Keratinocyte (primary cell): ENCODE measurements around the gene CTRB1. TPM values are rescaled to one million over a fixed set of nuclear protein-coding genes. Genes with fewer than 3 reads are reported as not detected.

Experiments
- DNase-seq: peaks from one replicate; pipeline ENCODE4 v3.0.0-alpha.2; 2011; ENCODE audit warnings: low read depth, missing footprints, low spot score
- FAIRE-seq: peaks from 2 replicates; lab custom pipeline; 2011; peaks lifted over from hg19 to GRCh38; lab: Jason Lieb, UNC
- H2AFZ ChIP-seq: 2 replicates; pipeline ENCODE4 v1.6.0; 2012; ENCODE audit warnings: low read length, control low read depth, inconsistent platforms; ENCODE audit not compliant: control insufficient read depth
- H3K27ac ChIP-seq: 2 replicates; pipeline ENCODE4 v1.5.1; 2011; ENCODE audit warnings: low read length; ENCODE audit not compliant: control insufficient read depth, insufficient read depth
- H3K27me3 ChIP-seq: 3 replicates; pipeline ENCODE4 v1.6.0; 2011; ENCODE audit warnings: low read length; ENCODE audit not compliant: control insufficient read depth, insufficient read depth; ENCODE audit errors: extremely low read depth
- H3K36me3 ChIP-seq, 2 experiments: 2 replicates in 1 of 2; 3 replicates in 1 of 2; pipeline ENCODE4 v1.5.1; 2011; ENCODE audit warnings: low read length in 2 of 2, mild to moderate bottlenecking in 1 of 2; ENCODE audit not compliant: control insufficient read depth in 2 of 2, insufficient read depth in 2 of 2; ENCODE audit errors: extremely low read depth in 1 of 2
- H3K4me1 ChIP-seq: 3 replicates; pipeline ENCODE4 v1.5.1; 2011; ENCODE audit warnings: low read length; ENCODE audit not compliant: control insufficient read depth, insufficient read depth; ENCODE audit errors: extremely low read depth
- H3K4me2 ChIP-seq: 3 replicates; pipeline ENCODE4 v1.6.0; 2011; ENCODE audit warnings: low read depth, low read length; ENCODE audit not compliant: control insufficient read depth, insufficient read depth; ENCODE audit errors: extremely low read depth
- H3K4me3 ChIP-seq, 3 experiments: fragments of 200-600 bp in 1 of 3; sonication (generic) in 1 of 3; 2 replicates in 2 of 3; 3 replicates in 1 of 3; pipeline ENCODE4 v1.5.1; 2011 to 2016; ENCODE audit warnings: low read length in 3 of 3, mild to moderate bottlenecking in 3 of 3, control low read depth in 2 of 3, inconsistent platforms in 1 of 3, low read depth in 1 of 3, mixed read lengths in 1 of 3, mixed run types in 1 of 3, moderate library complexity in 1 of 3; ENCODE audit not compliant: control insufficient read depth in 2 of 3, insufficient read depth in 2 of 3; ENCODE audit errors: extremely low read depth in 1 of 3
- H3K79me2 ChIP-seq: 2 replicates; pipeline ENCODE4 v1.6.0; 2012; ENCODE audit warnings: low read length; ENCODE audit not compliant: control insufficient read depth, insufficient read depth
- H3K9ac ChIP-seq: 3 replicates; pipeline ENCODE4 v1.6.0; 2011; ENCODE audit warnings: low read length; ENCODE audit not compliant: control insufficient read depth, insufficient read depth; ENCODE audit errors: extremely low read depth
- H3K9me1 ChIP-seq: 3 replicates; pipeline ENCODE4 v1.6.0; 2011; ENCODE audit warnings: low read length; ENCODE audit not compliant: control insufficient read depth, insufficient read depth; ENCODE audit errors: extremely low read depth
- H3K9me3 ChIP-seq: 2 replicates; pipeline ENCODE4 v1.5.1; 2012; ENCODE audit warnings: low read depth, low read length; ENCODE audit not compliant: control insufficient read depth
- H4K20me1 ChIP-seq: 3 replicates; pipeline ENCODE4 v1.6.0; 2011; ENCODE audit warnings: low read length; ENCODE audit not compliant: control insufficient read depth, insufficient read depth; ENCODE audit errors: extremely low read depth
- EZH2 ChIP-seq: IDR thresholded peaks from one replicate; pipeline ENCODE4 v1.6.1; 2012; ENCODE audit warnings: inconsistent platforms, mild to moderate bottlenecking, low read length, moderate library complexity
- dilution Hi-C: fragments of 300-500 bp; cut with MboI; formaldehyde crosslinking; loops from one replicate; pipeline ENCODE4 v1.7.0; 2020; ENCODE audit warnings: low sequenced_read_pairs; ENCODE audit not compliant: extremely low pct_ligation_motif_present
- polyA plus RNA-seq, 5 experiments: library from polyadenylated mRNA; depleted of rRNA in 3 of 5; stranded (reverse) in 3 of 5; stranded (forward) in 1 of 5; unstranded in 1 of 5; fragments of >200 nt; gene quantifications; 1 replicate in 1 of 5; 2 replicates in 3 of 5; 3 replicates in 1 of 5; pipeline versions ENCODE4 v1.2.1 to v1.2.3, GENCODE V29; 2011 to 2012; ENCODE audit warnings: missing spikeins in 2 of 5, low read depth in 1 of 5, low replicate concordance in 1 of 5
- TF ChIP-seq, protein P1 (sequence below), 3 experiments: IDR thresholded peaks in 1 of 3; conservative IDR thresholded peaks in 1 of 3; optimal IDR thresholded peaks in 1 of 3; 2 replicates in 2 of 3; 3 replicates in 1 of 3; pipeline versions ENCODE3 to v1.5.1; 2011; ENCODE audit warnings: low read length in 3 of 3, mild to moderate bottlenecking in 3 of 3, moderate library complexity in 2 of 3, control low read depth in 1 of 3, inconsistent platforms in 1 of 3; ENCODE audit not compliant: insufficient read depth in 2 of 3; ENCODE audit errors: extremely low read depth in 1 of 3

The CTRB1 gene
- polyA plus RNA-seq, 1 donor (not counting 4 experiments of a cell fraction or from before 2014, with no cell fraction given): not detected

DNA sequence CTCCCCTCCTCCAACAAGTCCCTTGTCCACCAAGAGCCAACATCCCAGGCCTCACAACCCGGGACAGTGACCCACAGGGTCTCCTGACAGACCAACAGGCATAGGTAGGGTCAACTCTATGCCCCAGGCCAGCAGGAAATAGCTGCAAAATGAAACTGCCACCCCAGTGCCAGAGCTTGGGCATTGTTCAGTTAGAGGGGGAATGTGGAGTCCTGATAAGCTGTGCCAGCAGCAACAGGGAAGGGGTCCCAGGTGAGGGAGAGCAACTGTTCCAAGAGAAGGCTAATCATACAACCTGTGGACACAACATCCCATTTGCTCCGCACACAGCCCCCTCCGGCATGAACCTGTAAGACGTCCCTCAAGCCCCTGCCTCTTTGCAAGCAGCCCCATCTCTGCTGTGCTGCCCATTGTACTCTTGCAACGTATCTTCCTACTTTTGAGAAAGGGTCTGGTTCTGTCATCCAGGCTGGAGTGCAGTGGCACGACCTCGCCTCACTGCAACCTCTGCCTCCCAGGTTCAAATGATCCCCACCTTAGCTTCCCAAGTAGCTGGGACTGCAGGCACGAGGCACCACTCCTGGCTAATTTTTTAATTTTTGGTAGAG is 29.0 kb upstream of the CTRB1 start:
- Histone ChIP-seq H3K79me2 (no peaks in the 10 kb centered on the region), H3K4me3 (no peak overlapping the region), H3K27ac (no peak overlapping the region), H3K4me2 (no peak overlapping the region), H4K20me1 (no peaks in the 10 kb centered on the region), H3K4me1 (no peaks in the 10 kb centered on the region), H2AFZ (no peak overlapping the region), H3K9me1 (no peaks in the 10 kb centered on the region), H3K9me3 (no peaks in the 10 kb centered on the region), H3K36me3 (no peaks in the 10 kb centered on the region), H3K9ac (no peak overlapping the region), H3K27me3 (peaks cover 5% of the 10 kb centered on the region)
- FAIRE-seq (no peak), DNase-seq (no peak)
- TF ChIP-seq, protein P1, sequence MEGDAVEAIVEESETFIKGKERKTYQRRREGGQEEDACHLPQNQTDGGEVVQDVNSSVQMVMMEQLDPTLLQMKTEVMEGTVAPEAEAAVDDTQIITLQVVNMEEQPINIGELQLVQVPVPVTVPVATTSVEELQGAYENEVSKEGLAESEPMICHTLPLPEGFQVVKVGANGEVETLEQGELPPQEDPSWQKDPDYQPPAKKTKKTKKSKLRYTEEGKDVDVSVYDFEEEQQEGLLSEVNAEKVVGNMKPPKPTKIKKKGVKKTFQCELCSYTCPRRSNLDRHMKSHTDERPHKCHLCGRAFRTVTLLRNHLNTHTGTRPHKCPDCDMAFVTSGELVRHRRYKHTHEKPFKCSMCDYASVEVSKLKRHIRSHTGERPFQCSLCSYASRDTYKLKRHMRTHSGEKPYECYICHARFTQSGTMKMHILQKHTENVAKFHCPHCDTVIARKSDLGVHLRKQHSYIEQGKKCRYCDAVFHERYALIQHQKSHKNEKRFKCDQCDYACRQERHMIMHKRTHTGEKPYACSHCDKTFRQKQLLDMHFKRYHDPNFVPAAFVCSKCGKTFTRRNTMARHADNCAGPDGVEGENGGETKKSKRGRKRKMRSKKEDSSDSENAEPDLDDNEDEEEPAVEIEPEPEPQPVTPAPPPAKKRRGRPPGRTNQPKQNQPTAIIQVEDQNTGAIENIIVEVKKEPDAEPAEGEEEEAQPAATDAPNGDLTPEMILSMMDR (optimal IDR thresholded peaks at IDR 0.05 in 1 of 3, IDR thresholded peaks at IDR 0.05 in 1 of 3, conservative IDR thresholded peaks at IDR 0.05 in 1 of 3; ENCODE audit: extremely low read depth in 1 of 3, insufficient read depth in 2 of 3, low read length in 3 of 3): no peak
- TF ChIP-seq EZH2: no peak
- dilution Hi-C loops: no loop called here

GRCh38 chr16:75192606-75193264 is 26.1 kb upstream of the CTRB1 start:
- Histone ChIP-seq H3K9me1 (no peaks in the 10 kb centered on the region), H3K4me3 (no peak overlapping the region), H3K9ac (no peak overlapping the region), H3K4me2 (no peak overlapping the region), H3K36me3 (no peaks in the 10 kb centered on the region), H3K27ac (no peak overlapping the region), H3K79me2 (no peaks in the 10 kb centered on the region), H3K4me1 (no peaks in the 10 kb centered on the region), H3K9me3 (no peaks in the 10 kb centered on the region), H3K27me3 (peaks cover 14% of the 10 kb centered on the region), H4K20me1 (no peaks in the 10 kb centered on the region), H2AFZ (no peak overlapping the region)
- TF ChIP-seq, protein P1 (optimal IDR thresholded peaks at IDR 0.05 in 1 of 3, IDR thresholded peaks at IDR 0.05 in 1 of 3, conservative IDR thresholded peaks at IDR 0.05 in 1 of 3; ENCODE audit: extremely low read depth in 1 of 3, insufficient read depth in 2 of 3, low read length in 3 of 3): no peak
- TF ChIP-seq EZH2: no peak
- FAIRE-seq (no peak), DNase-seq (no peak)
- dilution Hi-C loops: no loop called here
